Stomach (tissue), 4 donors: ENCODE measurements around the gene ARMC12.

Experiments used
- CTCF ChIP-seq, 7 experiments: fragments of 450-650 bp in 4 of 7; fragments of 200-600 bp in 3 of 7; sonication (generic) in 3 of 7; IDR thresholded peaks; one replicate each; pipeline ENCODE4 v1.5.1; 2016 to 2019; ENCODE audit warnings: antibody characterized with exemption in 7 of 7, control low read depth in 2 of 7, mild to moderate bottlenecking in 1 of 7
- EP300 ChIP-seq: sonication (generic); formaldehyde crosslinking; IDR thresholded peaks from one replicate; pipeline ENCODE4 v1.6.1; 2017; ENCODE audit warnings: antibody characterized with exemption
- POLR2A ChIP-seq, 4 donors: fragments of 450-650 bp; IDR thresholded peaks; one replicate each; pipeline ENCODE4 v1.6.1; 2016; ENCODE audit warnings: antibody characterized with exemption in 4 of 4, control low read depth in 2 of 4, mild to moderate bottlenecking in 1 of 4, moderate library complexity in 1 of 4
- POLR2AphosphoS5 ChIP-seq, 3 donors: sonication (generic); formaldehyde crosslinking; IDR thresholded peaks; one replicate each; pipeline ENCODE4 v1.6.1; 2016; ENCODE audit warnings: antibody characterized with exemption in 3 of 3

GRCh38 chr6:35728683-35729678, 7.9 kb upstream of the ARMC12 start:
- TF ChIP-seq CTCF (IDR thresholded peaks at IDR 0.05) = no peak
- TF ChIP-seq POLR2AphosphoS5 (IDR thresholded peaks at IDR 0.05) = peak in 2 of 3 donors; percentile 26 to 55
- no peak for TF ChIP-seq POLR2A (IDR thresholded peaks at IDR 0.05)
- TF ChIP-seq EP300 = no peak
